ENCODE results near the gene RNASE2.

RNASE2 gene

GRCh38 chr14:20996521-20996920, 41.2 kb downstream of the RNASE2 start:
- no peaks in the 10 kb centered on the region for H3K36me3 ChIP-seq (ENCODE audit: control insufficient read depth, insufficient read depth, low read length)
- H3K9me3 ChIP-seq (ENCODE audit: control insufficient read depth, low read length) = no peaks in the 10 kb centered on the region
- H2AFZ ChIP-seq = no peak overlapping the region
- peaks cover 28% of the 10 kb centered on the region for H3K4me1 ChIP-seq
- H3K27ac ChIP-seq = no peak overlapping the region
- no peak overlapping the region for H3K9ac ChIP-seq
- no peak overlapping the region for H3K4me3 ChIP-seq (ENCODE audit: low read depth, low read length)
- no peak overlapping the region for H3K4me2 ChIP-seq (ENCODE audit: low read length)
- no peaks in the 10 kb centered on the region for H3K27me3 ChIP-seq (ENCODE audit: control insufficient read depth, insufficient read depth, low read length)
- peaks cover 2% of the 10 kb centered on the region for H3K79me2 ChIP-seq
- TF ChIP-seq CTCF (IDR thresholded peaks at IDR 0.05) = no peak

DNA sequence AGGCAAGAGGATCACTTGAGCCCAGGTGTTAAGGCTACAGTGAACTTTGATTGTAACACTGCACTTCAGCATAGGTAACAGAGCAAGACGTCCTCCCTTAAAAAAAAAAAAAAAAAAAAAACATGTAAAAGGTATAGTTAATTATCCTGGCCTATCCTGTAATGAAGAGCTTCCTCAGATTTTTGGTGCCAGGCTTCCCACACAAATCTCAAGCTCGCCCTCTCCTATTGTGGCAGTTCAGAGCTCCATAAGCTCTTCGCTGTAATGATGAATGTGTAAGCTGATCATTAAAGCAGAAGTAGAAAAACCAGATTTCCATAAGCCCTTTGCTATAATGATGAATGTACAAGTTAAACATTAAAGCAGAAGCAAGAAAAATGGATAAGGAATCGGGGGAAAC, 41.8 kb downstream of the RNASE2 start:
- Histone ChIP-seq H3K9ac (no peak overlapping the region), H2AFZ (no peak overlapping the region), H3K79me2 (no peaks in the 10 kb centered on the region), H3K27ac (no peak overlapping the region), H3K36me3 (ENCODE audit: control insufficient read depth, insufficient read depth, low read length) (no peaks in the 10 kb centered on the region), H3K9me3 (ENCODE audit: control insufficient read depth, low read length) (no peaks in the 10 kb centered on the region), H3K4me2 (ENCODE audit: low read length) (no peak overlapping the region), H3K4me3 (ENCODE audit: low read depth, low read length) (no peak overlapping the region), H3K27me3 (ENCODE audit: control insufficient read depth, insufficient read depth, low read length) (no peaks in the 10 kb centered on the region), H3K4me1 (peaks cover 27% of the 10 kb centered on the region)
- no peak for TF ChIP-seq CTCF (IDR thresholded peaks at IDR 0.05)

DNA sequence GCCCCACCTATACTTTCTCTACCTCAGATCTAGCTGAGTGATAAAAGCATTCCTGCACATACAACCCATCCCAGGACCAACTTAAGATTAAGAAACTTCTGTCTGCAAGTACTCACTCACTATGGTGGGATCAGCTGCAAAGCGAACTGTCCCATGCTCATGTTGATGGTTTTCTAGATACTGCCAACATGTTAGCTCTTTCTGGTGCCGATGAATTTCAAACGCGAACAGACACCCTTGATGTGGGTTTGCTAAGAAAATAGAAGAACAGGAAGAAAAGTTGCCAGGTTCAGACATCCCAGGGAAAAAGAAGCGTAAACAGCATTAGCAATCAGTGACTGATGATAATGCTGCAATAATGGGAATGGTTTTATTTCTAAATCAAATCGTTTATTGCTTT, 42.3 kb downstream of the RNASE2 start:
- no peaks in the 10 kb centered on the region for H3K27me3 ChIP-seq (ENCODE audit: control insufficient read depth, insufficient read depth, low read length)
- no peak overlapping the region for H2AFZ ChIP-seq
- H3K9me3 ChIP-seq (ENCODE audit: control insufficient read depth, low read length) = no peaks in the 10 kb centered on the region
- H3K27ac ChIP-seq = no peak overlapping the region
- no peak for TF ChIP-seq CTCF (IDR thresholded peaks at IDR 0.05)
- no peaks in the 10 kb centered on the region for H3K36me3 ChIP-seq (ENCODE audit: control insufficient read depth, insufficient read depth, low read length)
- H3K4me1 ChIP-seq = peaks cover 31% of the 10 kb centered on the region
- H3K9ac ChIP-seq = no peak overlapping the region
- no peak overlapping the region for H3K4me3 ChIP-seq (ENCODE audit: low read depth, low read length)
- H3K4me2 ChIP-seq (ENCODE audit: low read length) = no peak overlapping the region
- H3K79me2 ChIP-seq = no peaks in the 10 kb centered on the region

DNA sequence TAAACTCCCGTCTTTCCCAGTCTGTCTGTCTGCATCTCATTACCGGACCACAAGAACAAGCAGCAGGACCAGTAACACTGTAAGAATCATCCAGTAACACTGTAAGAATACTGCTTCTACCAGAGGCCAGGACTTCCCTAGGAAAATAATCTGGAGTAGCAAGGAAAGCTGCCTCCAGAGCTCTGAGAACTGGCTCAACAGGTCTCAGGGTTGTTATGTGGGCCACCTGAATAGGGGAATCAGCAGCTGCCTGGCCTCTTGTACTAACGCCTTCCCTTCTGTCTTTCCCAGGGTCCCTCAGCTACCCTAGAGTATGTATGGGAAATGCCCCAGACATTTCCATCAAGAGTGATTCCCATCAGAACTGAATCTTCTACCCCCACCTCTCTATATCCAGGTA, 42.9 kb downstream of the RNASE2 start:
- no peaks in the 10 kb centered on the region for H3K36me3 ChIP-seq (ENCODE audit: control insufficient read depth, insufficient read depth, low read length)
- H3K79me2 ChIP-seq = no peaks in the 10 kb centered on the region
- no peak overlapping the region for H3K4me3 ChIP-seq (ENCODE audit: low read depth, low read length)
- H3K9me3 ChIP-seq (ENCODE audit: control insufficient read depth, low read length) = no peaks in the 10 kb centered on the region
- no peak for TF ChIP-seq CTCF (IDR thresholded peaks at IDR 0.05)
- H3K27me3 ChIP-seq (ENCODE audit: control insufficient read depth, insufficient read depth, low read length) = no peaks in the 10 kb centered on the region
- peaks cover 37% of the 10 kb centered on the region for H3K4me1 ChIP-seq
- no peak overlapping the region for H3K4me2 ChIP-seq (ENCODE audit: low read length)
- H2AFZ ChIP-seq = no peak overlapping the region
- peak overlapping the region; percentile 63 for H3K27ac ChIP-seq
- H3K9ac ChIP-seq = no peak overlapping the region

- peak within 1 kb of the TSS; percentile 63 for H3K27ac ChIP-seq
- no peaks in the 10 kb centered on the region for H3K36me3 ChIP-seq (ENCODE audit: control insufficient read depth, insufficient read depth, low read length)
Observed at GRCh38 chr14:20998674-20999366, 43.5 kb downstream of the RNASE2 start, which contains the start of gene SLC39A2. TSS of gene SLC39A2 (plus strand) at chr14:20999293. CDS start at chr14:20999447, 154 bp downstream.

More at GRCh38 chr14:20998674-20999366, 43.5 kb downstream of the RNASE2 start, which contains the start of gene SLC39A2:
- no peak for TF ChIP-seq CTCF (IDR thresholded peaks at IDR 0.05)
- Histone ChIP-seq H3K4me2 (ENCODE audit: low read length) (peak within 1 kb of the TSS; percentile 18), H3K27me3 (ENCODE audit: control insufficient read depth, insufficient read depth, low read length) (no peaks in the 10 kb centered on the region), H3K9ac (no peak within 1 kb of the TSS), H2AFZ (peak within 1 kb of the TSS; percentile 44), H3K9me3 (ENCODE audit: control insufficient read depth, low read length) (no peaks in the 10 kb centered on the region), H3K79me2 (no peaks in the 10 kb centered on the region), H3K4me3 (ENCODE audit: low read depth, low read length) (no peak within 1 kb of the TSS), H3K4me1 (peaks cover 43% of the 10 kb centered on the region)

Measured in parathyroid adenoma (tissue), 2 donors.